Natural killer cell treated with Interleukin-12 subunit alpha and Interleukin-12 subunit beta and Interleukin-15 and Interleukin-18, amount 100 ng/mL, for 72 hours (primary cell): ENCODE results near the gene FBXW12. TPM values are rescaled to one million over a fixed set of nuclear protein-coding genes. Genes with fewer than 3 reads are reported as not detected.
A peak's percentile ranks its signal among the peaks of the same experiment; 100 is the strongest.

Experiments used
- ATAC-seq, 2 donors: fragments of 150-1000 bp; cut with Tn5 transposase in 1 of 2; sonication (Bioruptor Pico), chemical (Tn5 transposase) in 1 of 2; 2 replicates each; pipeline ENCODE4 v1.10.0; 2021
- DNase-seq: peaks from one replicate; pipeline ENCODE4 v3.0.0; 2022; ENCODE audit warnings: low spot score
- H3K27ac Mint-ChIP-seq, 2 donors: 1 replicate in 1 of 2; 2 replicates in 1 of 2; pipeline ENCODE4 v1.8.0; 2022; ENCODE audit warnings: mixed read lengths in 2 of 2, mild to moderate bottlenecking in 1 of 2, moderate library complexity in 1 of 2
- H3K27me3 Mint-ChIP-seq, 2 donors: 1 replicate in 1 of 2; 2 replicates in 1 of 2; pipeline ENCODE4 v1.8.0; 2022; ENCODE audit warnings: mixed read lengths in 2 of 2
- H3K36me3 Mint-ChIP-seq: one replicate; pipeline ENCODE4 v1.8.0; 2022; ENCODE audit warnings: mixed read lengths
- H3K4me1 Mint-ChIP-seq, 2 donors: 1 replicate in 1 of 2; 2 replicates in 1 of 2; pipeline ENCODE4 v1.8.0; 2022; ENCODE audit warnings: low read depth in 2 of 2, mixed read lengths in 2 of 2, mild to moderate bottlenecking in 1 of 2
- H3K4me3 Mint-ChIP-seq: one replicate; pipeline ENCODE4 v1.8.0; 2022; ENCODE audit warnings: mixed read lengths
- H3K9me3 Mint-ChIP-seq: 2 replicates; pipeline ENCODE4 v1.8.0; 2022; ENCODE audit warnings: mixed read lengths
- total RNA-seq, 2 donors: library from RNA; stranded (reverse); gene quantifications; one replicate each; pipeline ENCODE4 v1.2.3, GENCODE V29; 2022

The FBXW12 gene
- total RNA-seq, 2 donors from 2014 or later, result not detected

GRCh38 chr3:48426944-48427629 is 55.1 kb downstream of the FBXW12 start:
- Mint-ChIP-seq H3K36me3 (no peaks in the 10 kb centered on the region), H3K4me1 (peaks cover 0 to 10% of the 10 kb centered on the region in 2 donors), H3K27ac (no peak overlapping the region), H3K27me3 (no peaks in the 10 kb centered on the region), H3K9me3 (no peaks in the 10 kb centered on the region), H3K4me3 (peak overlapping the region; percentile 20)
- ATAC-seq (no peak), DNase-seq (no peak)

GRCh38 chr3:48427630-48427962 is 55.6 kb downstream of the FBXW12 start:
- DNase-seq, result no peak
- no peak overlapping the region for H3K27ac Mint-ChIP-seq
- no peak for ATAC-seq
- no peak overlapping the region for H3K4me3 Mint-ChIP-seq
- peaks cover 0 to 10% of the 10 kb centered on the region in 2 donors for H3K4me1 Mint-ChIP-seq
- H3K36me3 Mint-ChIP-seq, result no peaks in the 10 kb centered on the region
- no peaks in the 10 kb centered on the region for H3K9me3 Mint-ChIP-seq
- no peaks in the 10 kb centered on the region for H3K27me3 Mint-ChIP-seq

DNA sequence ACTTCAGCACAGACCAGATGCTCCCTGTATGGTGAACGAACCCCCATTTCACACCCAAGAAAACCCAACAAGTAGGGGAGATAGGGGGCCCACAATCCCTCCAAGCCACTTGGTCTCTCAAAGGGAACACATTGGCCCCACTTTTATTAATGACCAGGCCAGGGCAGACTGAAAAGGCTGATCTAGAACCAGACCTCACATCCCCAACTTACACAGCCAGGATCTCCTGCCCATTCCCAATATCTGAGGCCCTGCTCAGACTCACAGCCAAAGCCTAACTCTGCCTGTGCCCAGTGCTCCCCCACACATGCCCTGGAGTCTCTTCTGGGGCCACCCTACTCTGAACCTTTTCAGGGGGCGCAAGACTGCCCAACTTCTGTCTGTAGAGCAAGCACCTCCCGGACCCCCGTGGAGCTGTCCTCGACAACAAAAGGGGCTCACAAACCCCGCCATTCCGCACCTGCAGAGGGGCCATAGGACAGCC is 56.1 kb downstream of the FBXW12 start:
- Mint-ChIP-seq H3K36me3 (no peaks in the 10 kb centered on the region), H3K4me1 (peaks cover 0 to 10% of the 10 kb centered on the region in 2 donors), H3K27me3 (no peaks in the 10 kb centered on the region), H3K27ac (no peak overlapping the region), H3K9me3 (no peaks in the 10 kb centered on the region), H3K4me3 (no peak overlapping the region)
- ATAC-seq, result no peak
- no peak for DNase-seq

GRCh38 chr3:48428572-48429316 is 56.7 kb downstream of the FBXW12 start:
- Mint-ChIP-seq H3K9me3 (no peaks in the 10 kb centered on the region), H3K4me3 (peak overlapping the region; percentile 27), H3K27me3 (no peaks in the 10 kb centered on the region), H3K4me1 (peaks cover 0 to 10% of the 10 kb centered on the region in 2 donors), H3K27ac (no peak overlapping the region), H3K36me3 (no peaks in the 10 kb centered on the region)
- DNase-seq, result no peak
- peak; percentile 61 to 69 for ATAC-seq

- Mint-ChIP-seq H3K36me3 (no peaks in the 10 kb centered on the region), H3K4me3 (peak overlapping the region; percentile 74), H3K9me3 (no peaks in the 10 kb centered on the region), H3K4me1 (peaks cover 0 to 14% of the 10 kb centered on the region in 2 donors), H3K27ac (peak overlapping the region in 1 of 2 donors; percentile 73), H3K27me3 (no peaks in the 10 kb centered on the region)
- peak; percentile 74 to 76 for ATAC-seq
- DNase-seq, result peak; percentile 74
Observed at GRCh38 chr3:48429317-48429959, 57.4 kb downstream of the FBXW12 start.

- no peaks in the 10 kb centered on the region for H3K36me3 Mint-ChIP-seq
- peak within 1 kb of the TSS; percentile 74 for H3K4me3 Mint-ChIP-seq
- peak within 1 kb of the TSS in 1 of 2 donors; percentile 73 for H3K27ac Mint-ChIP-seq
- ATAC-seq (peak in 1 of 2 donors; percentile 22), DNase-seq (no peak)
- H3K4me1 Mint-ChIP-seq, result peaks cover 0 to 14% of the 10 kb centered on the region in 2 donors
- no peaks in the 10 kb centered on the region for H3K9me3 Mint-ChIP-seq
- no peaks in the 10 kb centered on the region for H3K27me3 Mint-ChIP-seq
Observed at GRCh38 chr3:48429960-48430707, 58.1 kb downstream of the FBXW12 start, which contains the start of gene PLXNB1. Gene PLXNB1 (minus strand): TSS chr3:48430086. CDS start chr3:48424611, 5,475 bp downstream.

DNA sequence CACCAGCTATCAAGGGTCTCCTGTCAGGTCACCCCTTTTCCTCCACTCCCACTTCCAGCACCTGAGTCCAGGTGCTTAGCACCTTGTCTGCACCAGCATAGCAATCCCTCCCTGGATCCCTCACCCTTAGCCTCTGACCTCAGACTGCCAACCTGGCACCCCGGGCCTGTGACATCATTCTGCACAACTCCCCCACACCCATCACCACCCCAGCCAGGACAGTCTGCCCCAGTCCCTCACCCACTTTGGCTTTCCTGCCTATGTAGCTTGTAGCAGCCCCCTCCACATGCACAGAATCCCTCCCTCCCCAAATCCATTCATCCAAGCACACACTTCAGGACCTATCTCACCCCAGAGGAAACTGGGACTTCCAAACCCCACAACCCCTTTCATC is 58.7 kb downstream of the FBXW12 start:
- H3K4me1 Mint-ChIP-seq, result peaks cover 0 to 14% of the 10 kb centered on the region in 2 donors
- H3K36me3 Mint-ChIP-seq, result no peaks in the 10 kb centered on the region
- ATAC-seq, result no peak
- no peak for DNase-seq
- H3K27me3 Mint-ChIP-seq, result no peaks in the 10 kb centered on the region
- H3K4me3 Mint-ChIP-seq, result peak overlapping the region; percentile 74
- H3K9me3 Mint-ChIP-seq, result no peaks in the 10 kb centered on the region
- peak overlapping the region in 1 of 2 donors; percentile 73 for H3K27ac Mint-ChIP-seq

DNA sequence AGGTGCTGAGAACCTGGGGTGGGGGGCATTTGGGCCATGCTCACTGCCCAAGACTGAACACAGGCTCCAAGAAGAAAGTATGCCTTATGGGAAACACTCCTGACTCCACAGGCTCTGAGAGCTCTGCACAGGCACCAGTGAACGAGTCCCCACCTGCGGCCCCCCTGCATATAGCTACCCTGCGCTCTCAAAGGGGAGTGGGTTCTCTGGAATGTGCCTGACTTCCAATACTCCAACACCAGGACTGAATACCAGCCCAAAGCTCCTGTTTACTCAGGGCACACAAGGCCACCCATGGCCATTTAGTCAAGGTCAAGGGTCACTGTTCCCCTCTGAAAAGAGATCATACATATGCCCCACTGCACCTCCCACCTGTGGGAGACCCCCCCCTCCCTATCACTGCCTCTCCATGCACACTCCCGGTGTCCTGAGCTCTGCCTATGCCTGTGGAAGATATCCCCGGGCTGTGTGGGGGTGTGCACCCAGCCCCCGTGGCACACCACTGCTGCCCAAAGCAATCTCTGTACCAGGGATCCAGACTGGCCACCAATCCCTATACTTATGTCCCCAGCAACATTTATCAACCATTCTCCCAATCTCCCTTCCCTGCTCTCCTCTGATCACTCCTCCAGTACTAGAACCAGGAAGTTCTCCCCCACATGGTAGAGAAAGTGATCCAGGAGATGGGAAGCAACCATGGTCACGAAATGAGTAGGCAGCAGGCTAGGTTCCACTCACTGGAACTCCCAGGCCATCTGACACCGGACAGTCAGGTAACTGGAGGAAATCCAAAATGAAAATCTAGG is 59.4 kb downstream of the FBXW12 start:
- H3K27ac Mint-ChIP-seq, result no peak overlapping the region
- H3K4me3 Mint-ChIP-seq, result peak overlapping the region; percentile 74
- ATAC-seq, result no peak
- no peaks in the 10 kb centered on the region for H3K9me3 Mint-ChIP-seq
- no peaks in the 10 kb centered on the region for H3K27me3 Mint-ChIP-seq
- no peaks in the 10 kb centered on the region for H3K36me3 Mint-ChIP-seq
- DNase-seq, result no peak
- peaks cover 0 to 14% of the 10 kb centered on the region in 2 donors for H3K4me1 Mint-ChIP-seq

DNA sequence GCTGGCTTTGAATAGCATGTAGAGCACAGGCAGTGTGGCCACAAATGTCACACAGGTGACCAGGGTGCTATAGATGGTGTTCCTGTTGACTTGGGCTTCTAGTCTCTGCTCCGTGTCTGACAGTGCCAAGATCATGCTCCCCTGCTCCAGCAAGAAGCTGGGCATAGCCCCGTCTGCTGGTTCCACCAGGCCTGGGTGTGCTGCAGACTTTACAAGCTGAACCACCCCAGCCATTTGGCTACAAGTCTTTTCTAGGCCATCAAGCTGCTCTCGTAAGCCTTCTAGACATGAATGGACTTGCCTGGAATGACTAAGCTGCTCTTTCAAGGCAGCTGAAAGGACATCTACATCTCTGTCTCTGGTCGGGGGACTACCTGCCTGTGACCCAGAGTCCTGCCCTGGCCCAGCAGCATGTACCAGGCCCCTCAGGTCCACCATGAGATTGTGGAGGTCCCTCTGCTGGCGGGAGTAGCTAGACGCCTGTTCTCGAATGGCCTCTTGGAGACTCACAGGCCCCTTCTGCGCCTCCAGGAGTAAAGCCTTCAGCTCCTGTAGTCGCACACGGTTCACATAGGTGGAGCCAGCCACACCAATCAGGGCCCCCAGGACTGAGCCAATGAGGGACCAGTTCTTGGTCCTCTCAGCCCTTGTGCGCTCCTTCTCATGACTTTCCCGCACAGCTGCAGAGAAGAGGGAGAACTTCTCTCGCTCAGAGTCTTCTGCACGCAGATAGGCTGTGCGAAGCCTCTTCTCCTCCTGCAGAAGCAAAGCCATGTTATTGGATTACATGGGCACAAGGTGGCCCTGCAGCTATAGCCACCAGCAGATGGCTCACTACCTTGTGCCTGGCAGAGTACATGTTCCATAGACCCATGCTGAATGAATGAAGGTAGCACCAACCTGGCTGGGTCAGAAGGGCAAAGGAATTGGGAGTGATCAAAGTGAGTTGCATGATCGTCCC is 60.7 kb downstream of the FBXW12 start:
- Mint-ChIP-seq H3K9me3 (no peaks in the 10 kb centered on the region), H3K27me3 (no peaks in the 10 kb centered on the region), H3K36me3 (no peaks in the 10 kb centered on the region), H3K4me3 (no peak overlapping the region), H3K27ac (no peak overlapping the region), H3K4me1 (peaks cover 2 to 14% of the 10 kb centered on the region in 2 donors)
- no peak for DNase-seq
- ATAC-seq, result no peak

GRCh38 chr3:48433472-48434118 is 61.6 kb downstream of the FBXW12 start:
- no peak for DNase-seq
- H3K4me1 Mint-ChIP-seq, result peaks cover 11 to 18% of the 10 kb centered on the region in 2 donors
- no peaks in the 10 kb centered on the region for H3K27me3 Mint-ChIP-seq
- H3K9me3 Mint-ChIP-seq, result no peaks in the 10 kb centered on the region
- no peak for ATAC-seq
- no peak overlapping the region for H3K27ac Mint-ChIP-seq
- no peaks in the 10 kb centered on the region for H3K36me3 Mint-ChIP-seq
- H3K4me3 Mint-ChIP-seq, result no peak overlapping the region

DNA sequence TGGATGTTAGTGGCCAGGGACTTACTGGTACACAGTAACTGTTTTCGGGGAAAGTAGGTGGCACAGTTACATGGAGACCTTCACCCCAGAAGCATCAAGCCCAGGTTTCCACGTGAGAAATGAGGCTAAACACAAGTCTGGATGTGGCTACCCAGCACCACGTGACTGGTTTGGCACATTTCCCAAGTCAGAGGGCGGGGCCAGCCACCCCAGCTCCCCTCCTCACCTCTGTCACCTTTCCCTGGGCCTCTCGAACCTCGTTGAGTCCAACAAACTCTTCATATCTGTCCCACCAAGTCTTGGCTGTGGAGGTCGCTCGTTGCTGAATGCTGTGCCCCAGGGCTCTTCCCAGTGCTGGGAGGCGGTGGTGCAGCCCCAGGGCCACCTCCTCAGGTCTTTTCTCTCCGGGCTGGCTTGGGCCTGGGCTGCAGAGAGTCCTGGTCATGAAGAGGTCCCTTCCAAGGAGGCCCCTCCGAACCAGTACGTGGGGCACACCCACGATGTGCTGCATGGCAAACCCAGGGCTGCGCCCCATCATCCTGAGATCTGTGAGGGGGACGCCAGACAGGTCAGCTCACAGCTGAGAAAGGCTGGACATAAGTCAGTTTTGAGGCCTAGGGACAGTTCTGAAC is 62.7 kb downstream of the FBXW12 start:
- no peak overlapping the region for H3K4me3 Mint-ChIP-seq
- H3K4me1 Mint-ChIP-seq, result peaks cover 19 to 24% of the 10 kb centered on the region in 2 donors
- no peaks in the 10 kb centered on the region for H3K27me3 Mint-ChIP-seq
- ATAC-seq (no peak), DNase-seq (no peak)
- no peak overlapping the region for H3K27ac Mint-ChIP-seq
- H3K36me3 Mint-ChIP-seq, result peaks cover 1% of the 10 kb centered on the region
- H3K9me3 Mint-ChIP-seq, result no peaks in the 10 kb centered on the region
